HEK293 (cell line): ENCODE data around the gene S100A16.
A peak's percentile ranks its signal among the peaks of the same experiment; 100 is the strongest.

ENCODE experiments used
- CTCF ChIA-PET: fragments of 350-600 bp; formaldehyde crosslinking; extraction: SDS; loops from one replicate; lab custom pipeline; 2021; ENCODE audit warnings: antibody characterized with exemption; lab: Yijun Ruan, JAX
- POLR2A ChIA-PET: fragments of 300-600 bp; formaldehyde crosslinking; extraction: SDS; loops from one replicate; lab custom pipeline; 2020; ENCODE audit warnings: antibody characterized with exemption, inconsistent platforms; lab: Yijun Ruan, JAX
- H3K27ac ChIP-seq: fragments of 200-500 bp; sonication (Bioruptor generic); 2 replicates; pipeline ENCODE4 v1.5.1; 2014; ENCODE audit warnings: low read depth, low read length, control low read depth, inconsistent platforms; ENCODE audit errors: extremely low read depth
- H3K36me3 ChIP-seq, 2 experiments: fragments of 200-500 bp in 1 of 2; sonication (Bioruptor generic) in 1 of 2; 1 replicate in 1 of 2; 2 replicates in 1 of 2; pipeline ENCODE4 v1.5.1; 2014 to 2017; ENCODE audit warnings: inconsistent platforms in 2 of 2, low read length in 2 of 2; ENCODE audit not compliant: control insufficient read depth in 2 of 2, insufficient read depth in 1 of 2
- H3K4me1 ChIP-seq: fragments of 200-500 bp; sonication (Bioruptor generic); 2 replicates; pipeline ENCODE4 v1.5.1; 2014; ENCODE audit warnings: mild to moderate bottlenecking, low read length, inconsistent platforms; ENCODE audit not compliant: control insufficient read depth, insufficient read depth
- H3K4me3 ChIP-seq: 2 replicates; pipeline ENCODE4 v1.5.1; 2011; ENCODE audit warnings: low read depth, mild to moderate bottlenecking, control low read depth, low read length, moderate library complexity
- H3K9me3 ChIP-seq: fragments of 200-500 bp; sonication (Bioruptor generic); 2 replicates; pipeline ENCODE4 v1.5.1; 2014; ENCODE audit warnings: low read depth, low read length, inconsistent platforms; ENCODE audit not compliant: control insufficient read depth, insufficient read depth
- EGR2 ChIP-seq: fragments of 450-650 bp; formaldehyde crosslinking; IDR thresholded peaks from 2 replicates; pipeline ENCODE4 v1.5.1; 2016; ENCODE audit warnings: low read depth, missing biosample characterization, missing genetic modification characterization
- GLIS2 ChIP-seq: fragments of 450-650 bp; formaldehyde crosslinking; IDR thresholded peaks from 2 replicates; pipeline ENCODE4 v1.5.1; 2016; ENCODE audit warnings: missing biosample characterization, missing genetic modification characterization
- IKZF3 ChIP-seq: fragments of 450-650 bp; IDR thresholded peaks from 2 replicates; pipeline ENCODE4 v1.5.0; 2018; ENCODE audit warnings: missing biosample characterization, mild to moderate bottlenecking, missing genetic modification characterization, moderate library complexity
- SALL2 ChIP-seq: fragments of 450-650 bp; formaldehyde crosslinking; IDR thresholded peaks from 2 replicates; pipeline ENCODE4 v1.5.0; 2017; ENCODE audit warnings: missing biosample characterization, mild to moderate bottlenecking, missing genetic modification characterization, borderline replicate concordance
- SP2 ChIP-seq: fragments of 450-650 bp; formaldehyde crosslinking; IDR thresholded peaks from 2 replicates; pipeline ENCODE4 v1.5.1; 2016; ENCODE audit warnings: missing biosample characterization, missing genetic modification characterization
- ZNF16 ChIP-seq: fragments of 450-650 bp; formaldehyde crosslinking; IDR thresholded peaks from 2 replicates; pipeline ENCODE4 v1.5.1; 2016; ENCODE audit warnings: low read depth, missing biosample characterization, missing genetic modification characterization
- ZNF292 ChIP-seq: fragments of 450-650 bp; formaldehyde crosslinking; IDR thresholded peaks from 2 replicates; pipeline ENCODE4 v1.5.1; 2016; ENCODE audit warnings: low read depth, missing biosample characterization, missing genetic modification characterization, borderline replicate concordance
- ZNF341 ChIP-seq: fragments of 450-650 bp; formaldehyde crosslinking; IDR thresholded peaks from 2 replicates; pipeline ENCODE4; 2016; ENCODE audit warnings: low read depth, missing biosample characterization, missing genetic modification characterization
- ZNF513 ChIP-seq: fragments of 450-650 bp; IDR thresholded peaks from 2 replicates; pipeline ENCODE4 v1.5.1; 2018; ENCODE audit warnings: missing biosample characterization, missing genetic modification characterization
- ZNF544 ChIP-seq: fragments of 450-650 bp; formaldehyde crosslinking; IDR thresholded peaks from 2 replicates; pipeline ENCODE4 v1.5.0; 2017; ENCODE audit warnings: missing biosample characterization, missing genetic modification characterization
- ZNF623 ChIP-seq: fragments of 450-650 bp; formaldehyde crosslinking; IDR thresholded peaks from 2 replicates; pipeline ENCODE4 v1.5.1; 2016; ENCODE audit warnings: missing biosample characterization, missing genetic modification characterization
- ZNF626 ChIP-seq: fragments of 450-650 bp; sonication (Bioruptor Pico); formaldehyde crosslinking; IDR thresholded peaks from 2 replicates; pipeline ENCODE4 v1.5.1; 2018; ENCODE audit warnings: missing biosample characterization, missing genetic modification characterization, inconsistent platforms
- ZNF777 ChIP-seq: fragments of 450-650 bp; formaldehyde crosslinking; IDR thresholded peaks from 2 replicates; pipeline ENCODE4 v1.5.1; 2017; ENCODE audit warnings: missing biosample characterization, missing genetic modification characterization, borderline replicate concordance
- ZNF785 ChIP-seq: fragments of 450-650 bp; formaldehyde crosslinking; IDR thresholded peaks from 2 replicates; pipeline ENCODE4 v1.5.1; 2016; ENCODE audit warnings: missing biosample characterization, missing genetic modification characterization
- ZNF830 ChIP-seq: fragments of 450-650 bp; IDR thresholded peaks from 2 replicates; pipeline ENCODE4 v1.5.0; 2018; ENCODE audit warnings: missing biosample characterization, missing genetic modification characterization, low read depth, mild to moderate bottlenecking, moderate library complexity
- ZNF837 ChIP-seq: fragments of 450-650 bp; formaldehyde crosslinking; IDR thresholded peaks from 2 replicates; pipeline ENCODE4 v1.5.1; 2016; ENCODE audit warnings: missing biosample characterization, missing genetic modification characterization
- TF ChIP-seq, protein P1 (sequence below): fragments of 450-650 bp; formaldehyde crosslinking; IDR thresholded peaks from 2 replicates; pipeline ENCODE4 v1.5.1; 2016; ENCODE audit warnings: missing biosample characterization, missing genetic modification characterization
- TF ChIP-seq, protein P2 (sequence below): fragments of 450-650 bp; formaldehyde crosslinking; conservative IDR thresholded peaks from 2 replicates; pipeline ENCODE4 v1.5.1; 2016; ENCODE audit warnings: low read depth, missing biosample characterization, missing genetic modification characterization
- TF ChIP-seq, protein P3 (sequence below): fragments of 450-650 bp; formaldehyde crosslinking; IDR thresholded peaks from 2 replicates; pipeline ENCODE4 v1.5.1; 2016; ENCODE audit warnings: missing biosample characterization, missing genetic modification characterization, low read depth
- TF ChIP-seq, protein P4 (sequence below): sonication (generic); formaldehyde crosslinking; IDR thresholded peaks from 2 replicates; pipeline ENCODE4 v1.8.1; 2022; ENCODE audit warnings: mild to moderate bottlenecking, moderate library complexity, missing genetic modification reagents

S100A16 gene

DNA sequence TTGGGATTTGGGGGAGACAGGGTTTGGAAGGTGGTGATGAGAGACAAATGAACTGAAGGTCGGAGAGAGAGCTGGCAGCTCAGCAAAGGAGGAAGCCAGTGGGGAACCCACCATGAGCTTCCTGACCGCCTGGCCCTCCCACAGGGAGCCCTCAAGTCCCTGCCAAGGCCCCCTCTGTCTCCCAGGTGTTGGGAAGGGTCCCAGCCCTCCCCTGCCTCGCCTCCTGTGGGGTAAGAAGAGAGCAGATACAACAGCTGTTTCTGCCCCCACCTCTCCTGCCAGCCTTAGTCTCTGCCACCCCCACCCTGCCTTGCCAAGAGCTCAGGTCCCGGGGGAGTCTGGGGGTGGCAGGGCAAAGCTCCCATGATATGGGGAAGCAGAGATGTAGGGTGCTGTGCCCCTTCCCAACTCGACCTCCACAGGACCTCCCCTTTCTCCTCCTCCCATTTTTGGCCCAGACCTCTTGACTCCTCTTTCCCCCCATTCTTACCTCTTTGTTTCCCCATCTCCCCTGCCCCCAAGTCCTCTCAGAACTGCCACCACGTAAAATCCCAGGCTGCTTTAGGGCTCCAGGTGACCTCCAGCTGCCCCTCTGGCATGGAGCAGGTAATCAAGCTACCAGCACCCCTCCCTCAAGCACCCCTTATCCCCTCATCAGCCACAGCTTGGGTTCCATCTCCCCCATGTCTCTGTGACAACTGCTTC is 15.9 kb upstream of the S100A16 start (continued):
- TF ChIP-seq, protein P1, sequence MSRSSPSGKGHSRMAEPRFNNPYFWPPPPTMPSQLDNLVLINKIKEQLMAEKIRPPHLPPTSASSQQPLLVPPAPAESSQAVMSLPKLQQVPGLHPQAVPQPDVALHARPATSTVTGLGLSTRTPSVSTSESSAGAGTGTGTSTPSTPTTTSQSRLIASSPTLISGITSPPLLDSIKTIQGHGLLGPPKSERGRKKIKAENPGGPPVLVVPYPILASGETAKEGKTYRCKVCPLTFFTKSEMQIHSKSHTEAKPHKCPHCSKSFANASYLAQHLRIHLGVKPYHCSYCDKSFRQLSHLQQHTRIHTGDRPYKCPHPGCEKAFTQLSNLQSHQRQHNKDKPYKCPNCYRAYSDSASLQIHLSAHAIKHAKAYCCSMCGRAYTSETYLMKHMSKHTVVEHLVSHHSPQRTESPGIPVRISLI (tag by site-specific recombination), result no peak
- TF ChIP-seq EGR2 (tag by site-specific recombination) (peak; percentile 49; the same call in 1 of the 2 replicates), ZNF341 (tag by site-specific recombination) (peak; percentile 43; the same call in 1 of the 2 replicates)
- TF ChIP-seq, protein P2, sequence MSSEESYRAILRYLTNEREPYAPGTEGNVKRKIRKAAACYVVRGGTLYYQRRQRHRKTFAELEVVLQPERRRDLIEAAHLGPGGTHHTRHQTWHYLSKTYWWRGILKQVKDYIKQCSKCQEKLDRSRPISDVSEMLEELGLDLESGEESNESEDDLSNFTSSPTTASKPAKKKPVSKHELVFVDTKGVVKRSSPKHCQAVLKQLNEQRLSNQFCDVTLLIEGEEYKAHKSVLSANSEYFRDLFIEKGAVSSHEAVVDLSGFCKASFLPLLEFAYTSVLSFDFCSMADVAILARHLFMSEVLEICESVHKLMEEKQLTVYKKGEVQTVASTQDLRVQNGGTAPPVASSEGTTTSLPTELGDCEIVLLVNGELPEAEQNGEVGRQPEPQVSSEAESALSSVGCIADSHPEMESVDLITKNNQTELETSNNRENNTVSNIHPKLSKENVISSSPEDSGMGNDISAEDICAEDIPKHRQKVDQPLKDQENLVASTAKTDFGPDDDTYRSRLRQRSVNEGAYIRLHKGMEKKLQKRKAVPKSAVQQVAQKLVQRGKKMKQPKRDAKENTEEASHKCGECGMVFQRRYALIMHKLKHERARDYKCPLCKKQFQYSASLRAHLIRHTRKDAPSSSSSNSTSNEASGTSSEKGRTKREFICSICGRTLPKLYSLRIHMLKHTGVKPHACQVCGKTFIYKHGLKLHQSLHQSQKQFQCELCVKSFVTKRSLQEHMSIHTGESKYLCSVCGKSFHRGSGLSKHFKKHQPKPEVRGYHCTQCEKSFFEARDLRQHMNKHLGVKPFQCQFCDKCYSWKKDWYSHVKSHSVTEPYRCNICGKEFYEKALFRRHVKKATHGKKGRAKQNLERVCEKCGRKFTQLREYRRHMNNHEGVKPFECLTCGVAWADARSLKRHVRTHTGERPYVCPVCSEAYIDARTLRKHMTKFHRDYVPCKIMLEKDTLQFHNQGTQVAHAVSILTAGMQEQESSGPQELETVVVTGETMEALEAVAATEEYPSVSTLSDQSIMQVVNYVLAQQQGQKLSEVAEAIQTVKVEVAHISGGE (tag by site-specific recombination), result no peak

- Histone ChIP-seq H3K4me1 (0 out of 2 replicates have a peak, but pooled peaks cover 3% of the 10 kb centered on the region), H3K36me3 (peaks cover 0 to 23% of the 10 kb centered on the region in 2 experiments; a peak in 2 of 3 replicates), H3K27ac (peak within 1 kb of the TSS; percentile 61), H3K4me3 (peak within 1 kb of the TSS; percentile 55), H3K9me3 (no peaks in the 10 kb centered on the region)
- POLR2A ChIA-PET, result interaction anchor here (0.6 to 2.9 kb wide), 28 partner anchors 9 to 1455 kb away, joined by 3 to 24 read pairs (median 8); partner anchors contain the start of genes JTB, RPS27, S100A14 and S100A16
- CTCF ChIA-PET, result interaction anchor here (0.5 to 7.4 kb wide), 42 partner anchors 9 to 340 kb away, joined by 3 to 54 read pairs (median 5); partner anchors contain the start of genes CREB3L4, S100A14, S100A16 and S100A2
- no peak for TF ChIP-seq ZNF544
- peak; percentile 67 for TF ChIP-seq GLIS2 (tag by site-specific recombination)
- TF ChIP-seq IKZF3 (tag by site-specific recombination), result no peak; the same call in 1 of the 2 replicates
- TF ChIP-seq ZNF626, result no peak
- TF ChIP-seq ZNF777 (tag by site-specific recombination), result no peak
- TF ChIP-seq ZNF623 (tag by site-specific recombination), result no peak
- TF ChIP-seq ZNF292 (tag by site-specific recombination), result no peak
- TF ChIP-seq SALL2 (tag by site-specific recombination), result no peak
- TF ChIP-seq ZNF513 (tag by site-specific recombination), result no peak
- TF ChIP-seq ZNF837, result no peak
- TF ChIP-seq SP2 (tag by site-specific recombination), result no peak
- no peak for TF ChIP-seq ZNF785 (tag by site-specific recombination)
- TF ChIP-seq, protein P3, sequence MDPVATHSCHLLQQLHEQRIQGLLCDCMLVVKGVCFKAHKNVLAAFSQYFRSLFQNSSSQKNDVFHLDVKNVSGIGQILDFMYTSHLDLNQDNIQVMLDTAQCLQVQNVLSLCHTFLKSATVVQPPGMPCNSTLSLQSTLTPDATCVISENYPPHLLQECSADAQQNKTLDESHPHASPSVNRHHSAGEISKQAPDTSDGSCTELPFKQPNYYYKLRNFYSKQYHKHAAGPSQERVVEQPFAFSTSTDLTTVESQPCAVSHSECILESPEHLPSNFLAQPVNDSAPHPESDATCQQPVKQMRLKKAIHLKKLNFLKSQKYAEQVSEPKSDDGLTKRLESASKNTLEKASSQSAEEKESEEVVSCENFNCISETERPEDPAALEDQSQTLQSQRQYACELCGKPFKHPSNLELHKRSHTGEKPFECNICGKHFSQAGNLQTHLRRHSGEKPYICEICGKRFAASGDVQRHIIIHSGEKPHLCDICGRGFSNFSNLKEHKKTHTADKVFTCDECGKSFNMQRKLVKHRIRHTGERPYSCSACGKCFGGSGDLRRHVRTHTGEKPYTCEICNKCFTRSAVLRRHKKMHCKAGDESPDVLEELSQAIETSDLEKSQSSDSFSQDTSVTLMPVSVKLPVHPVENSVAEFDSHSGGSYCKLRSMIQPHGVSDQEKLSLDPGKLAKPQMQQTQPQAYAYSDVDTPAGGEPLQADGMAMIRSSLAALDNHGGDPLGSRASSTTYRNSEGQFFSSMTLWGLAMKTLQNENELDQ (tag by site-specific recombination), result no peak
- TF ChIP-seq, protein P4, sequence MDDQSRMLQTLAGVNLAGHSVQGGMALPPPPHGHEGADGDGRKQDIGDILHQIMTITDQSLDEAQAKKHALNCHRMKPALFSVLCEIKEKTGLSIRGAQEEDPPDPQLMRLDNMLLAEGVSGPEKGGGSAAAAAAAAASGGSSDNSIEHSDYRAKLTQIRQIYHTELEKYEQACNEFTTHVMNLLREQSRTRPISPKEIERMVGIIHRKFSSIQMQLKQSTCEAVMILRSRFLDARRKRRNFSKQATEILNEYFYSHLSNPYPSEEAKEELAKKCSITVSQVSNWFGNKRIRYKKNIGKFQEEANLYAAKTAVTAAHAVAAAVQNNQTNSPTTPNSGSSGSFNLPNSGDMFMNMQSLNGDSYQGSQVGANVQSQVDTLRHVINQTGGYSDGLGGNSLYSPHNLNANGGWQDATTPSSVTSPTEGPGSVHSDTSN (CRISPR knock-in tag), result no peak
- TF ChIP-seq ZNF830 (tag by site-specific recombination), result no peak
- TF ChIP-seq ZNF16 (tag by site-specific recombination), result no peak
These were observed 15.0 kb upstream of the S100A16 start, which contains the start of gene S100A1 for GRCh38 chr1:153627715-153628626. Gene S100A1 (plus strand): TSS chr1:153628434. CDS start chr1:153630522, 2,088 bp downstream.
